Endometrial microvascular endothelial cells (primary cell): ENCODE measurements around the gene OR2T2. TPM values are rescaled to one million over a fixed set of nuclear protein-coding genes. Genes with fewer than 3 reads are reported as not detected.
"Not testable (repeated sequence)": the region's sequence is repeated elsewhere in the genome, so short reads cannot be mapped to it uniquely, and the experiment has no call there.

Experiments used
- in situ Hi-C: cut with HindIII; loops from 2 replicates; pipeline ENCODE4 v1.10.0; 2017; ENCODE audit warnings: low sequenced_read_pairs, low pct_unique_long_range_greater_than_20kb; ENCODE audit errors: inconsistent ontology term
- total RNA-seq: library from RNA; depleted of rRNA; stranded (reverse); fragments of >200 nt; gene quantifications from one replicate; pipeline ENCODE4 v1.2.3, GENCODE V29; 2015; ENCODE audit errors: inconsistent ontology term

The OR2T2 gene
- total RNA-seq, 1 donor from 2014 or later: not detected

- in situ Hi-C loops: not testable (repeated sequence)
Observed at GRCh38 chr1:248448409-248449074, 3.1 kb downstream of the OR2T2 start.

- in situ Hi-C loops: not testable (repeated sequence)
Observed at GRCh38 chr1:248449821-248450465, 4.5 kb downstream of the OR2T2 start.

GRCh38 chr1:248450466-248451145, 5.2 kb downstream of the OR2T2 start:
- in situ Hi-C loops: not testable (repeated sequence)

GRCh38 chr1:248453619-248454018, 8.2 kb downstream of the OR2T2 start:
- in situ Hi-C loops: not testable (repeated sequence)

- in situ Hi-C loops: not testable (repeated sequence)
Observed at GRCh38 chr1:248455045-248455444, 9.6 kb downstream of the OR2T2 start.

GRCh38 chr1:248456635-248457034, 11.2 kb downstream of the OR2T2 start:
- in situ Hi-C loops: not testable (repeated sequence)

GRCh38 chr1:248459117-248459516, 13.7 kb downstream of the OR2T2 start:
- in situ Hi-C loops: not testable (repeated sequence)

- in situ Hi-C loops: no loop called here
Observed at GRCh38 chr1:248471154-248471553, 25.7 kb downstream of the OR2T2 start.

- in situ Hi-C loops: not testable (repeated sequence)
Observed at GRCh38 chr1:248472111-248472510, 26.7 kb downstream of the OR2T2 start.

- in situ Hi-C loops: not testable (repeated sequence)
Observed at GRCh38 chr1:248473051-248473450, 27.6 kb downstream of the OR2T2 start, which contains the start of gene OR2T3. OR2T3 (plus strand) TSS chr1:248473351; CDS start chr1:248473351, 0 bp downstream.

- in situ Hi-C loops: not testable (repeated sequence)
Observed at GRCh38 chr1:248475660-248476059, 30.2 kb downstream of the OR2T2 start.

- in situ Hi-C loops: not testable (repeated sequence)
Observed at GRCh38 chr1:248481686-248482579, 36.5 kb downstream of the OR2T2 start.

- in situ Hi-C loops: not testable (repeated sequence)
Observed at GRCh38 chr1:248488289-248488688, 42.9 kb downstream of the OR2T2 start, which contains the start of gene OR2T5. OR2T5 (plus strand) TSS chr1:248488589; CDS start chr1:248488589, 0 bp downstream.

GRCh38 chr1:248496661-248497060, 51.2 kb downstream of the OR2T2 start:
- in situ Hi-C loops: not testable (repeated sequence)

- in situ Hi-C loops: not testable (repeated sequence)
Observed at GRCh38 chr1:248500305-248501035, 55.0 kb downstream of the OR2T2 start.
